HepG2 (cell line): ENCODE results near the gene AQP7. TPM values are rescaled to one million over a fixed set of nuclear protein-coding genes. Genes with fewer than 3 reads are reported as not detected.

Source experiments
- BCL6 ChIP-seq: IDR thresholded peaks from 2 replicates; pipeline ENCODE4 v1.6.1; 2016; ENCODE audit warnings: missing genetic modification reagents, missing compliant biosample characterization
- FOXP1 ChIP-seq, 2 experiments: fragments of 450-650 bp in 1 of 2; IDR thresholded peaks; 2 replicates each; pipeline ENCODE4 v1.6.1; 2017 to 2018; ENCODE audit warnings: antibody characterized with exemption in 1 of 2
- HDAC1 ChIP-seq: sonication (generic); formaldehyde crosslinking; IDR thresholded peaks from 2 replicates; pipeline ENCODE4 v1.5.1; 2020; ENCODE audit warnings: mild to moderate bottlenecking, missing genetic modification reagents
- KAT8 ChIP-seq: IDR thresholded peaks from 2 replicates; pipeline ENCODE4 v1.6.1; 2016; ENCODE audit warnings: missing genetic modification reagents, missing compliant biosample characterization
- KLF6 ChIP-seq: IDR thresholded peaks from 2 replicates; pipeline ENCODE4 v1.8.0; 2016; ENCODE audit warnings: missing biosample characterization, missing genetic modification reagents
- MLXIP ChIP-seq: sonication (generic); formaldehyde crosslinking; IDR thresholded peaks from 2 replicates; pipeline ENCODE4 v1.9.0; 2021; ENCODE audit warnings: missing genetic modification reagents, borderline replicate concordance
- NCOA5 ChIP-seq: sonication (generic); formaldehyde crosslinking; IDR thresholded peaks from 2 replicates; pipeline ENCODE4 v1.4.0; 2020; ENCODE audit warnings: missing genetic modification reagents
- PAXIP1 ChIP-seq: sonication (generic); formaldehyde crosslinking; conservative IDR thresholded peaks from 2 replicates; pipeline ENCODE4 v1.4.0; 2020; ENCODE audit warnings: mild to moderate bottlenecking, missing genetic modification reagents, moderate library complexity
- RBAK ChIP-seq: sonication (generic); formaldehyde crosslinking; IDR thresholded peaks from 2 replicates; pipeline ENCODE4 v1.5.1; 2020; ENCODE audit warnings: mild to moderate bottlenecking, missing genetic modification reagents
- RXRB ChIP-seq: IDR thresholded peaks from 2 replicates; pipeline ENCODE4 v1.6.1; 2016; ENCODE audit warnings: borderline replicate concordance, missing genetic modification reagents, missing compliant biosample characterization
- SOX13 ChIP-seq, 3 experiments: fragments of 450-650 bp in 1 of 3; sonication (generic) in 1 of 3; formaldehyde crosslinking in 1 of 3; IDR thresholded peaks in 2 of 3; conservative IDR thresholded peaks in 1 of 3; 2 replicates each; pipeline versions ENCODE4 v1.5.0 to v1.6.1; 2016 to 2020; ENCODE audit warnings: antibody characterized with exemption in 1 of 3, mild to moderate bottlenecking in 1 of 3, missing compliant biosample characterization in 1 of 3, missing genetic modification reagents in 1 of 3, moderate library complexity in 1 of 3
- THAP11 ChIP-seq: IDR thresholded peaks from 2 replicates; pipeline ENCODE4 v1.6.1; 2016; ENCODE audit warnings: missing biosample characterization, missing genetic modification reagents
- WIZ ChIP-seq: sonication (generic); formaldehyde crosslinking; IDR thresholded peaks from 2 replicates; pipeline ENCODE4 v1.5.1; 2020; ENCODE audit warnings: mild to moderate bottlenecking, missing genetic modification reagents
- ZNF20 ChIP-seq: sonication (generic); formaldehyde crosslinking; IDR thresholded peaks from 2 replicates; pipeline ENCODE4 v1.4.0; 2020; ENCODE audit warnings: mild to moderate bottlenecking, moderate library complexity, missing genetic modification reagents
- ZNF276 ChIP-seq: sonication (generic); formaldehyde crosslinking; IDR thresholded peaks from 2 replicates; pipeline ENCODE4 v1.4.0; 2020; ENCODE audit warnings: mild to moderate bottlenecking, low read depth, missing genetic modification reagents
- ZNF670 ChIP-seq: sonication (generic); formaldehyde crosslinking; IDR thresholded peaks from 2 replicates; pipeline ENCODE4 v1.8.0; 2022; ENCODE audit warnings: mild to moderate bottlenecking, missing genetic modification reagents, borderline replicate concordance
- ZNF687 ChIP-seq: sonication (generic); formaldehyde crosslinking; IDR thresholded peaks from 2 replicates; pipeline ENCODE4 v1.5.1; 2020; ENCODE audit warnings: mild to moderate bottlenecking, missing genetic modification reagents, moderate library complexity
- polyA plus RNA-seq, 8 experiments: library from polyadenylated mRNA; depleted of rRNA in 3 of 8; stranded (reverse) in 7 of 8; unstranded in 1 of 8; fragments of >200 nt; fragmentation: Illumina TruSeq in 4 of 8; extraction: Trizol in 4 of 8; gene quantifications; 2 replicates each; pipeline versions ENCODE4 v1.2.1 to v1.2.3, GENCODE V29; 2011 to 2016; ENCODE audit warnings: low read depth in 4 of 8, missing spikeins in 1 of 8, mixed read lengths in 1 of 8; ENCODE audit not compliant: insufficient read depth in 1 of 8
- total RNA-seq, 5 experiments: library from RNA; depleted of rRNA; stranded (reverse); fragments of >200 nt; fragmentation: Illumina TruSeq; extraction: Trizol; gene quantifications; 2 replicates each; pipeline ENCODE4 v1.2.3, GENCODE V29; 2016; ENCODE audit warnings: low read depth in 1 of 5

Gene AQP7
- total and polyA plus RNA-seq, 2 of the 13 experiments (the other 11 are each of a cell fraction or from before 2014, with no cell fraction given): 1.9 to 2.1 TPM

GRCh38 chr9:33443047-33443446 lies 40.7 kb upstream of the AQP7 start (continued):
- TF ChIP-seq MLXIP (CRISPR knock-in tag) (no peak), HDAC1 (peak; percentile 47; the same call in 1 of the 2 replicates), ZNF276 (CRISPR knock-in tag) (no peak), FOXP1 (IDR thresholded peaks at IDR 0.05) (no peak), FOXP1 (CRISPR knock-in tag; IDR thresholded peaks at IDR 0.05) (peak; percentile 68), NCOA5 (CRISPR knock-in tag) (no peak), BCL6 (CRISPR knock-in tag) (0 out of 2 replicates have a peak, but pooled peaks have one; percentile 15), KLF6 (CRISPR knock-in tag) (0 out of 2 replicates have a peak, but pooled peaks have one; percentile 52), ZNF687 (CRISPR knock-in tag) (peak; percentile 46; the same call in 1 of the 2 replicates), THAP11 (CRISPR knock-in tag) (peak; percentile 40; the same call in 1 of the 2 replicates), RBAK (CRISPR knock-in tag) (no peak), ZNF670 (CRISPR knock-in tag) (no peak), KAT8 (CRISPR knock-in tag) (peak; percentile 57; the same call in 1 of the 2 replicates), SOX13 (IDR thresholded peaks at IDR 0.05) (no peak), SOX13 (CRISPR knock-in tag; conservative IDR thresholded peaks at IDR 0.05 in 1 of 2, IDR thresholded peaks at IDR 0.05 in 1 of 2) (peak in 1 of 2 experiments; percentile 47; a peak in 1 of 4 replicates), PAXIP1 (CRISPR knock-in tag) (peak; percentile 69), WIZ (CRISPR knock-in tag) (no peak), RXRB (CRISPR knock-in tag) (peak; percentile 76), ZNF20 (CRISPR knock-in tag) (no peak)
